Measurements from ENCODE around the gene ZBTB43. TPM values are rescaled to one million over a fixed set of nuclear protein-coding genes. Genes with fewer than 3 reads are reported as not detected.
"Not testable (repeated sequence)": the region's sequence is repeated elsewhere in the genome, so short reads cannot be mapped to it uniquely, and the experiment has no call there.

Gene ZBTB43
- polyA plus RNA-seq, 1 donor from 2014 or later, result 12.3 TPM

GRCh38 chr9:126822278-126822677, 17.4 kb downstream of the ZBTB43 start:
- no peak overlapping the region for H3K4me3 ChIP-seq (ENCODE audit: low read length)
- no peaks in the 10 kb centered on the region for H3K27me3 ChIP-seq (ENCODE audit: insufficient read depth, low read depth, low read length)
- peaks cover 13% of the 10 kb centered on the region for H3K9me3 ChIP-seq (ENCODE audit: low read length)
- H3K9me2 ChIP-seq (ENCODE audit: insufficient read depth, low read length), result no peaks in the 10 kb centered on the region
- H3K9ac ChIP-seq (ENCODE audit: low read length), result no peak overlapping the region
- no peak overlapping the region for H3K27ac ChIP-seq (ENCODE audit: low read length)
- TF ChIP-seq RAD21 (conservative IDR thresholded peaks at IDR 0.05), result no peak
- no peak for TF ChIP-seq POLR2AphosphoS5 (IDR thresholded peaks at IDR 0.05)
- no peak for TF ChIP-seq MXI1 (conservative IDR thresholded peaks at IDR 0.05; ENCODE audit: poor library complexity, severe bottlenecking)
- no peak for TF ChIP-seq EP300 (conservative IDR thresholded peaks at IDR 0.05; ENCODE audit: poor library complexity, severe bottlenecking)
- TF ChIP-seq REST (IDR thresholded peaks at IDR 0.05; ENCODE audit: borderline replicate concordance), result no peak
- no peak for TF ChIP-seq SMC3 (conservative IDR thresholded peaks at IDR 0.05; ENCODE audit: poor library complexity)
- no peak for TF ChIP-seq EZH2 (IDR thresholded peaks at IDR 0.05; ENCODE audit: borderline replicate concordance, insufficient read depth, low read length, poor library complexity, severe bottlenecking)
- TF ChIP-seq TAF1 (IDR thresholded peaks at IDR 0.05; ENCODE audit: low read depth), result no peak
- TF ChIP-seq CTCF (IDR thresholded peaks at IDR 0.05; ENCODE audit: poor library complexity, severe bottlenecking), result no peak
- no peak overlapping the region for H3K4me2 ChIP-seq (ENCODE audit: low read length)
- peaks cover 15% of the 10 kb centered on the region for H3K79me2 ChIP-seq (replicated peaks; ENCODE audit: insufficient read depth, low read length)
- H4K20me1 ChIP-seq (ENCODE audit: insufficient read depth), result no peaks in the 10 kb centered on the region
- H3F3A ChIP-seq (ENCODE audit: insufficient read depth, low read length, poor library complexity, severe bottlenecking), result no peaks in the 10 kb centered on the region
- no peak overlapping the region for H2AFZ ChIP-seq (ENCODE audit: low read depth, low read length)
- no peaks in the 10 kb centered on the region for H3K36me3 ChIP-seq (ENCODE audit: insufficient read depth, low read length)

- Histone ChIP-seq H3K79me2 (replicated peaks; ENCODE audit: insufficient read depth, low read length) (peaks cover 14% of the 10 kb centered on the region), H3K4me3 (ENCODE audit: low read length) (no peak overlapping the region), H2AFZ (ENCODE audit: low read depth, low read length) (no peak overlapping the region), H3K9me3 (ENCODE audit: low read length) (peaks cover 13% of the 10 kb centered on the region), H3K36me3 (ENCODE audit: insufficient read depth, low read length) (no peaks in the 10 kb centered on the region), H3K9ac (ENCODE audit: low read length) (no peak overlapping the region), H3K4me2 (ENCODE audit: low read length) (no peak overlapping the region), H3F3A (ENCODE audit: insufficient read depth, low read length, poor library complexity, severe bottlenecking) (no peaks in the 10 kb centered on the region), H3K9me2 (ENCODE audit: insufficient read depth, low read length) (no peaks in the 10 kb centered on the region), H3K27ac (ENCODE audit: low read length) (no peak overlapping the region), H3K27me3 (ENCODE audit: insufficient read depth, low read depth, low read length) (no peaks in the 10 kb centered on the region), H4K20me1 (ENCODE audit: insufficient read depth) (no peaks in the 10 kb centered on the region)
- TF ChIP-seq POLR2AphosphoS5 (IDR thresholded peaks at IDR 0.05), result no peak
- no peak for TF ChIP-seq MXI1 (conservative IDR thresholded peaks at IDR 0.05; ENCODE audit: poor library complexity, severe bottlenecking)
- TF ChIP-seq CTCF (IDR thresholded peaks at IDR 0.05; ENCODE audit: poor library complexity, severe bottlenecking), result no peak
- no peak for TF ChIP-seq REST (IDR thresholded peaks at IDR 0.05; ENCODE audit: borderline replicate concordance)
- no peak for TF ChIP-seq TAF1 (IDR thresholded peaks at IDR 0.05; ENCODE audit: low read depth)
- TF ChIP-seq EZH2 (IDR thresholded peaks at IDR 0.05; ENCODE audit: borderline replicate concordance, insufficient read depth, low read length, poor library complexity, severe bottlenecking), result no peak
- no peak for TF ChIP-seq SMC3 (conservative IDR thresholded peaks at IDR 0.05; ENCODE audit: poor library complexity)
- TF ChIP-seq RAD21 (conservative IDR thresholded peaks at IDR 0.05), result no peak
- TF ChIP-seq EP300 (conservative IDR thresholded peaks at IDR 0.05; ENCODE audit: poor library complexity, severe bottlenecking), result no peak
Observed at GRCh38 chr9:126822873-126823272, 18.0 kb downstream of the ZBTB43 start.

- H3K4me2 ChIP-seq (ENCODE audit: low read length); H3K9me2 ChIP-seq (ENCODE audit: insufficient read depth, low read length); H3K36me3 ChIP-seq (ENCODE audit: insufficient read depth, low read length); H3K9ac ChIP-seq (ENCODE audit: low read length); H4K20me1 ChIP-seq (ENCODE audit: insufficient read depth); H3K27me3 ChIP-seq (ENCODE audit: insufficient read depth, low read depth, low read length); H3K4me3 ChIP-seq (ENCODE audit: low read length); H3K27ac ChIP-seq (ENCODE audit: low read length); H2AFZ ChIP-seq (ENCODE audit: low read depth, low read length); H3F3A ChIP-seq (ENCODE audit: insufficient read depth, low read length, poor library complexity, severe bottlenecking); H3K79me2 ChIP-seq (replicated peaks; ENCODE audit: insufficient read depth, low read length): not testable (repeated sequence)
- H3K9me3 ChIP-seq (ENCODE audit: low read length), result peaks cover 13% of the 10 kb centered on the region
Observed at GRCh38 chr9:126824052-126824451, 19.2 kb downstream of the ZBTB43 start.

All from neural cell (in vitro differentiated cells).